Prostate gland (tissue), 1 donor: ENCODE results near the gene FBLN5.

Experiments used
- POLR2A ChIP-seq: fragments of 450-650 bp; IDR thresholded peaks from one replicate; pipeline ENCODE4 v1.6.1; 2016; ENCODE audit warnings: antibody characterized with exemption, mild to moderate bottlenecking
- POLR2AphosphoS5 ChIP-seq: sonication (generic); formaldehyde crosslinking; IDR thresholded peaks from one replicate; pipeline ENCODE4 v1.6.1; 2017; ENCODE audit warnings: antibody characterized with exemption

DNA sequence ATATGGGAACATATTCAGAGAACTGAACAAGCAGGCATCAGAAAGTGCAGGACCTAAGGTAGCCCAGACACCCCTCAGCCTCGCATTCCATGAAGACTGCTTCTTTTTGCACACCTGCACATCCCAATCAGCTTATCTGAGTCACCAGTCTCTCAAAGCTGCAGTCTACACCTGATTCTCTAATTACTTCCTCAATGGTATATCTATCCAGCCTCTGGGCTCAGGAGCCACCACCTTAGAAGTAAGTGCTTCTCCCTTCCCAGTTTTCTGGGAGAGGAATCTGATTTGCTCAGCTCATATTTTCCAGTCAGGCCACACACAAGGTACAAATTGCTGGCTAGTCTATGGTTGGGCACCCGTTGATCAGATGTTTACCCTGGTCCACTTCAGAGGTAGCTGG is 101.8 kb downstream of the FBLN5 start:
- TF ChIP-seq POLR2A: no peak
- TF ChIP-seq POLR2AphosphoS5: no peak
